ENCODE measurements around the gene IPO8.

The IPO8 gene

DNA sequence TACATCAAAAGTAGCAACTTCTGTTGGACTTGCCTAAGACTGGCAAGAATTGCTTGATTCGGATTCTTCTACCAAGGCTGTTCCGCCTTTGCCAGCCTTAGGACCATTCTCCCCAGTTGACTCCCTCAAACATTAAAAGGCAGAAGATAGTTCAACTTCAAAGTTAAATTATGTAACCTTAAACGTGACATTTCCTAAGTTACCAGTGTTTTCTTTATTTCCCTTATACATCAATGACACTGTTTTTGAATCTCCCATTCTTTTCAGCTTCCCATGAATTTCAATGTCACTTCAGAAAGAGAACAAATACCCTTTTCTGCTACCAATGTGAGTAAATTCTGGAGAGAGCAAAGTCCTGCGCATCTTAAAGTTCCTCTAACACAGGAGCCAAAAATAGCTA is 33.9 kb upstream of the IPO8 start:
- DNase-seq (ENCODE audit: low read depth, low spot score) = no peak
- H3K4me3 ChIP-seq (ENCODE audit: low read depth, low read length) = no peak overlapping the region
- in situ Hi-C loops (cut with HindIII; ENCODE audit: low sequenced_read_pairs) = no loop called here
- TF ChIP-seq, protein P1, sequence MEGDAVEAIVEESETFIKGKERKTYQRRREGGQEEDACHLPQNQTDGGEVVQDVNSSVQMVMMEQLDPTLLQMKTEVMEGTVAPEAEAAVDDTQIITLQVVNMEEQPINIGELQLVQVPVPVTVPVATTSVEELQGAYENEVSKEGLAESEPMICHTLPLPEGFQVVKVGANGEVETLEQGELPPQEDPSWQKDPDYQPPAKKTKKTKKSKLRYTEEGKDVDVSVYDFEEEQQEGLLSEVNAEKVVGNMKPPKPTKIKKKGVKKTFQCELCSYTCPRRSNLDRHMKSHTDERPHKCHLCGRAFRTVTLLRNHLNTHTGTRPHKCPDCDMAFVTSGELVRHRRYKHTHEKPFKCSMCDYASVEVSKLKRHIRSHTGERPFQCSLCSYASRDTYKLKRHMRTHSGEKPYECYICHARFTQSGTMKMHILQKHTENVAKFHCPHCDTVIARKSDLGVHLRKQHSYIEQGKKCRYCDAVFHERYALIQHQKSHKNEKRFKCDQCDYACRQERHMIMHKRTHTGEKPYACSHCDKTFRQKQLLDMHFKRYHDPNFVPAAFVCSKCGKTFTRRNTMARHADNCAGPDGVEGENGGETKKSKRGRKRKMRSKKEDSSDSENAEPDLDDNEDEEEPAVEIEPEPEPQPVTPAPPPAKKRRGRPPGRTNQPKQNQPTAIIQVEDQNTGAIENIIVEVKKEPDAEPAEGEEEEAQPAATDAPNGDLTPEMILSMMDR (IDR thresholded peaks at IDR 0.05; ENCODE audit: low read depth, low read length) = no peak

DNA sequence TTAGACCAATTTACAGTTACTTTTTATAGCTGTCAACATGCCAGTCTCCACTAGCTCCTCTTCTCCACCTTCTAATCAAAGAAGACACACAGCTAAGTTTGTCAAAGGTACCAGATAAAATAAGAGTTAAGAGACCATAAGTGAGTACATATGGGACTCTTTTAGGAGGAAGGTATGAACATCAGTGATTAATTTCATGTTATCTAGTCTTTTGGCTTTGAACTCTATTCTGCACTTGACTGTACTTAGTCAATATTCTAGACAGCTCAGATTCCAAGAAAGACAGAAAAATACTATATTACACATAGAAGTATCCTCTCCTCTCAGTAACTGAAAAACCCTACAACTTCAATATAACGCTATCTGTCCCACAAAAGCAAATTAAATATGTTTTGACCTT is 31.0 kb upstream of the IPO8 start:
- no peak for DNase-seq (ENCODE audit: low read depth, low spot score)
- in situ Hi-C loops (cut with HindIII; ENCODE audit: low sequenced_read_pairs) = no loop called here
- TF ChIP-seq, protein P1 (IDR thresholded peaks at IDR 0.05; ENCODE audit: low read depth, low read length) = no peak
- no peak overlapping the region for H3K4me3 ChIP-seq (ENCODE audit: low read depth, low read length)

DNA sequence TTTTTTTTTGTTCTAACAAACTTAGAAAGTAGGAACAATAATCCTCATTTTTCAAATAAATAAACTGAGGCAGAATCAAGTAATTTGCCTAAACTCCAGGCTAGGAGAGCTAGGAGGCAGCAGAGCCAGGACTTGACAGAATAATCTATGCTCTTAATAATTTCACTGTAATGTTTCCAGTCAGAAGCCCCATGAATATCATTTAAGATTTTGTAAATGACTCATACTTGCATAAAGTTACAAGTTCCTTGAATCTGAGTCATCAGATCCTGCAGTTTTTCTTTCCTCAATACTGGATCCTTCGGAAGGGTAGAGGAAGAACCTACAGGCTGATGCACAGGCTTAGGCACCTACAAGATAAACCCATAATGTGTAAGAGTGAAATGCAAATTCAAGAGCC is 30.1 kb upstream of the IPO8 start:
- TF ChIP-seq, protein P1 (IDR thresholded peaks at IDR 0.05; ENCODE audit: low read depth, low read length) = no peak
- in situ Hi-C loops (cut with HindIII; ENCODE audit: low sequenced_read_pairs) = no loop called here
- DNase-seq (ENCODE audit: low read depth, low spot score) = peak; percentile 84
- H3K4me3 ChIP-seq (ENCODE audit: low read depth, low read length) = no peak overlapping the region

GRCh38 chr12:30719060-30719459 is 23.4 kb upstream of the IPO8 start:
- TF ChIP-seq, protein P1 (IDR thresholded peaks at IDR 0.05; ENCODE audit: low read depth, low read length) = no peak
- in situ Hi-C loops (cut with HindIII; ENCODE audit: low sequenced_read_pairs) = no loop called here
- DNase-seq (ENCODE audit: low read depth, low spot score) = peak; percentile 85
- no peak overlapping the region for H3K4me3 ChIP-seq (ENCODE audit: low read depth, low read length)

DNA sequence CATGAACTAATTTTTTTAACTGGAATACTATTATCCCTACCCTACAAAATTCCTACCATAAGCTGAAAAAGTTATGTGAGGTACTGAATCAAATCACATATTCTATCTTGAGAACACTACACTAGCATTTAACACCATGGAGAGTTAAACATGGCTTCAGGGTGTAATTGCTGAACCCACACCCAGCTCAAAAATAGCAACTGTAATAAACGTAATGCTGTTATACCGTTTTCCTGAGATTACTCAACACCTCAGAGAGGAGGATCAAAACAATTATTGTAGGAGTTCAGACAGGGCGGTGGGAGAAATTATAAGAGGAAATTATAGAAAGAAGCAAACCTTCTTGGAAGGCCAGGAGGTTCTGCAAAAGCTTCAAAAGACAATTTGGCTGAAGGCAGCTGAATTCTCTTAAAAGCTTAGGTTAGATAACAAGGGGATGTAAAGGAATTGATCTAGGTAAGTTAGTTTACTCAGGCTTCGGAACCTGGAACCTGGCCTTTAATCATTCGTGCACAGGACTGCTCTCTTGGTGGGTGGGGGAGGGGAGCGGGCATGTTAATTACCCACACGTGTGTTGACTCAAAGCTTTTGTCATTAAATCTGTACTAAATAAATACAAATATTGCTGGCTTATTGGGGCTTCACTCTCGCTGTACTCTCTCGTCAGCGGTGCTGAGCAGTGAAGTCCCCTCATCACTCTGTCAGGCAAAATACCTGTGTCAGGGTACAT is 12.1 kb upstream of the IPO8 start:
- no peak overlapping the region for H3K4me3 ChIP-seq (ENCODE audit: low read depth, low read length)
- TF ChIP-seq, protein P1 (IDR thresholded peaks at IDR 0.05; ENCODE audit: low read depth, low read length) = no peak
- in situ Hi-C loops (cut with HindIII; ENCODE audit: low sequenced_read_pairs) = no loop called here
- DNase-seq (ENCODE audit: low read depth, low spot score) = no peak

GRCh38 chr12:30706476-30706875 is 10.8 kb upstream of the IPO8 start:
- DNase-seq (ENCODE audit: low read depth, low spot score) = no peak
- TF ChIP-seq, protein P1 (IDR thresholded peaks at IDR 0.05; ENCODE audit: low read depth, low read length) = no peak
- no peak overlapping the region for H3K4me3 ChIP-seq (ENCODE audit: low read depth, low read length)
- in situ Hi-C loops (cut with HindIII; ENCODE audit: low sequenced_read_pairs) = no loop called here

All from astrocyte of the spinal cord (primary cell).